Measurements from ENCODE around the gene MYL4.

DNA sequence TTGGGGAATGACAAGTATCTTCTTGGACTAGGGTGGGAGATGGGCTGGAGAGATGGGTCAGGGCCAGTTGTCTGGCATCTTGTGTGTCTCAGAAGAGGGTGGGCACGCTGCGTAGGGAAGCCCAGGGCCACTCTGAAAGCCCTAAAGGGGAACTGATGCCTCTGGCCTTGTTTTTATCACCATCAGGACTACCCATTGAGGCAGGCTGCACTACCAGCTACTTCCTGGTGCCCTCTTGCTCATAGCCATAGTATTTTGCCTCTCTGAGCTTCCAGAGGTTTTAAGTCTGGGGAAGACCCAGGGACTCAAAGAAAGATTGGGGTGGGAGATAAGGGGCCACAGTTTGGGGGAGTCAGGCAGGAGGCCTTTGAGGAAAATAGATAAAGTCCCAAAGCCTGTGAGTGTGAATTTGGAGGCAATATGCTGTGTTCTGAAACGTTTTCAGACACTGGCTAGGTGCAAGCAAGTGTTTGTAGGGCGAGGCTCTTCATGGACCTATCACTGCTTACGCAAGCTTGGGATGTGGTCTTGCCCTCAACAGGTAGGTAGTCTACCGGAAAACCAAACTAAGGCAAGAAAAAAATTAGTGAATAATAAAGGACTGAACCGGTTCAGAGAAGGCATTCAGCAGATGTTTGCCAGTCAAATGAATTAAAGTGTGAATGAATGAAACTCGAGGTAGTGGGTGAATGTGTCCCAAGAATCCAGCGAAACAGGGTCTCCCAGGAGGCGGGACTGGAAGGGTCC lies 43.8 kb downstream of the MYL4 start:
- TF ChIP-seq, protein P1, sequence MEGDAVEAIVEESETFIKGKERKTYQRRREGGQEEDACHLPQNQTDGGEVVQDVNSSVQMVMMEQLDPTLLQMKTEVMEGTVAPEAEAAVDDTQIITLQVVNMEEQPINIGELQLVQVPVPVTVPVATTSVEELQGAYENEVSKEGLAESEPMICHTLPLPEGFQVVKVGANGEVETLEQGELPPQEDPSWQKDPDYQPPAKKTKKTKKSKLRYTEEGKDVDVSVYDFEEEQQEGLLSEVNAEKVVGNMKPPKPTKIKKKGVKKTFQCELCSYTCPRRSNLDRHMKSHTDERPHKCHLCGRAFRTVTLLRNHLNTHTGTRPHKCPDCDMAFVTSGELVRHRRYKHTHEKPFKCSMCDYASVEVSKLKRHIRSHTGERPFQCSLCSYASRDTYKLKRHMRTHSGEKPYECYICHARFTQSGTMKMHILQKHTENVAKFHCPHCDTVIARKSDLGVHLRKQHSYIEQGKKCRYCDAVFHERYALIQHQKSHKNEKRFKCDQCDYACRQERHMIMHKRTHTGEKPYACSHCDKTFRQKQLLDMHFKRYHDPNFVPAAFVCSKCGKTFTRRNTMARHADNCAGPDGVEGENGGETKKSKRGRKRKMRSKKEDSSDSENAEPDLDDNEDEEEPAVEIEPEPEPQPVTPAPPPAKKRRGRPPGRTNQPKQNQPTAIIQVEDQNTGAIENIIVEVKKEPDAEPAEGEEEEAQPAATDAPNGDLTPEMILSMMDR (IDR thresholded peaks at IDR 0.05 in 2 of 3, conservative IDR thresholded peaks at IDR 0.05 in 1 of 3; ENCODE audit: control insufficient read depth in 2 of 3, extremely low read depth in 1 of 3, insufficient read depth in 1 of 3, low read depth in 3 of 3, low read length in 3 of 3), result no peak
- no peak for TF ChIP-seq GABPA (IDR thresholded peaks at IDR 0.05; ENCODE audit: low read depth)
- TF ChIP-seq SREBF2 (IDR thresholded peaks at IDR 0.05; ENCODE audit: low read length), result no peak

All from GM12878 (cell line).